HepG2 (cell line): ENCODE data around the gene SAC3D1. TPM values are rescaled to one million over a fixed set of nuclear protein-coding genes. Genes with fewer than 3 reads are reported as not detected.

Experiments
- ATAC-seq: fragments of 200-7000 bp; cut with Tn5 transposase; 3 replicates; pipeline ENCODE4 v1.9.1; 2020; ENCODE audit warnings: mild to moderate bottlenecking, moderate library complexity
- BruUV-seq: library from RNA; stranded (reverse); fragments of 400-500 nt; replicated peaks from 2 replicates; lab custom pipeline; 2021; lab: Mats Ljungman, UMichigan
- CTCF ChIA-PET: fragments of 300-600 bp; formaldehyde crosslinking; extraction: SDS; loops from one replicate; lab custom pipeline; 2021; ENCODE audit warnings: low total read pairs, inconsistent platforms, low intra/inter-chr PET ratio; lab: Yijun Ruan, JAX
- POLR2A ChIA-PET: fragments of 350-600 bp; sonication (Branson Sonifier 250); formaldehyde crosslinking; loops from one replicate; lab custom pipeline; 2020; ENCODE audit warnings: antibody characterized with exemption, inconsistent platforms; lab: Yijun Ruan, JAX
- DNase-seq: peaks from one replicate; pipeline ENCODE4 v3.0.0-alpha.2; 2015; ENCODE audit warnings: low spot score
- FAIRE-seq: peaks from 3 replicates; lab custom pipeline; 2011; peaks lifted over from hg19 to GRCh38; lab: Jason Lieb, UNC
- H2AFZ ChIP-seq: one replicate; pipeline ENCODE4 v1.6.1; 2011; ENCODE audit warnings: low read length, inconsistent platforms
- H3K27ac ChIP-seq: fragments of 300-600 bp; 3 replicates; pipeline ENCODE4 v1.8.0; 2011; ENCODE audit warnings: mixed run types, mild to moderate bottlenecking, mixed read lengths, low read length, inconsistent platforms; ENCODE audit not compliant: insufficient read depth; ENCODE audit errors: extremely low read length
- H3K27me3 ChIP-seq, 2 experiments: fragments of 200-600 bp in 1 of 2; 2 replicates in 1 of 2; 3 replicates in 1 of 2; pipeline versions ENCODE4 v1.6.0 to v1.8.0; 2011; ENCODE audit warnings: low read length in 2 of 2, mild to moderate bottlenecking in 2 of 2, moderate library complexity in 2 of 2, inconsistent platforms in 1 of 2; ENCODE audit not compliant: insufficient read depth in 2 of 2, control insufficient read depth in 1 of 2
- H3K36me3 ChIP-seq, 2 experiments: fragments of 200-600 bp in 1 of 2; replicated peaks in 1 of 2; 2 replicates in 1 of 2; 3 replicates in 1 of 2; pipeline versions ENCODE4 v1.5.1 to v1.8.0; 2011; ENCODE audit warnings: low read length in 2 of 2, inconsistent platforms in 1 of 2; ENCODE audit not compliant: insufficient read depth in 2 of 2, control insufficient read depth in 1 of 2
- H3K4me1 ChIP-seq: 2 replicates; pipeline ENCODE4 v1.5.1; 2012; ENCODE audit warnings: low read length, inconsistent platforms; ENCODE audit not compliant: insufficient read depth
- H3K4me2 ChIP-seq: 2 replicates; pipeline ENCODE4 v1.6.0; 2011; ENCODE audit warnings: low read depth, low read length, inconsistent platforms
- H3K4me3 ChIP-seq, 3 experiments: fragments of 200-600 bp in 1 of 3; sonication (generic), shearing (Covaris generic) in 1 of 3; replicated peaks in 1 of 3; 2 replicates each; pipeline ENCODE4 v1.5.1; 2011 to 2016; ENCODE audit warnings: low read length in 3 of 3, inconsistent platforms in 2 of 3, low read depth in 2 of 3, mild to moderate bottlenecking in 2 of 3, control low read depth in 1 of 3, mixed read lengths in 1 of 3; ENCODE audit not compliant: insufficient read depth in 1 of 3
- H3K79me2 ChIP-seq: one replicate; pipeline ENCODE4 v1.6.1; 2011; ENCODE audit warnings: low read length, inconsistent platforms; ENCODE audit not compliant: insufficient read depth
- H3K9ac ChIP-seq: 2 replicates; pipeline ENCODE4 v1.6.0; 2011; ENCODE audit warnings: mild to moderate bottlenecking, low read depth, low read length, inconsistent platforms; ENCODE audit not compliant: insufficient read depth
- H3K9me3 ChIP-seq: 2 replicates; pipeline ENCODE4 v1.5.1; 2012; ENCODE audit warnings: mild to moderate bottlenecking, low read length
- H4K20me1 ChIP-seq: 2 replicates; pipeline ENCODE4 v1.6.0; 2011; ENCODE audit warnings: inconsistent platforms, mild to moderate bottlenecking, low read length, moderate library complexity; ENCODE audit not compliant: insufficient read depth
- HNRNPK ChIP-seq: fragments of 200-400 bp; formaldehyde crosslinking; IDR thresholded peaks from 2 replicates; pipeline ENCODE4 v1.6.1; 2018; ENCODE audit warnings: low read length, low read depth, moderate library complexity, mild to moderate bottlenecking; ENCODE audit not compliant: poor library complexity, severe bottlenecking
- WGBS: methylation state at CpG from one replicate; pipeline ENCODE4 v1.1.6; 2017; ENCODE audit warnings: low lambda C conversion rate; 5-methylcytosine and 5-hydroxymethylcytosine counted together
- in situ Hi-C: cut with HindIII; loops from 2 replicates; pipeline ENCODE4 v1.10.0; 2017; ENCODE audit warnings: low pct_unique_long_range_greater_than_20kb; ENCODE audit not compliant: extremely low pct_ligation_motif_present
- intact Hi-C: fragments of 100-400 bp; cut with micrococcal nuclease; formaldehyde crosslinking; loops from one replicate; pipeline ENCODE4 v1.10.0; 2022; ENCODE audit not compliant: unreplicated experiment
- polyA plus RNA-seq, 8 experiments: library from polyadenylated mRNA; depleted of rRNA in 3 of 8; stranded (reverse) in 7 of 8; unstranded in 1 of 8; fragments of >200 nt; fragmentation: Illumina TruSeq in 4 of 8; extraction: Trizol in 4 of 8; gene quantifications; 2 replicates each; pipeline versions ENCODE4 v1.2.1 to v1.2.3, GENCODE V29; 2011 to 2016; ENCODE audit warnings: low read depth in 4 of 8, missing spikeins in 1 of 8, mixed read lengths in 1 of 8; ENCODE audit not compliant: insufficient read depth in 1 of 8
- total RNA-seq, 5 experiments: library from RNA; depleted of rRNA; stranded (reverse); fragments of >200 nt; fragmentation: Illumina TruSeq; extraction: Trizol; gene quantifications; 2 replicates each; pipeline ENCODE4 v1.2.3, GENCODE V29; 2016; ENCODE audit warnings: low read depth in 1 of 5
- TF ChIP-seq, protein P1 (sequence below): sonication (generic); IDR thresholded peaks from 2 replicates; pipeline ENCODE4 v1.6.1; 2016; ENCODE audit warnings: low read depth, borderline replicate concordance
- TF ChIP-seq, protein P2 (sequence below), 2 experiments: sonication (generic) in 1 of 2; formaldehyde crosslinking in 1 of 2; IDR thresholded peaks; 2 replicates each; pipeline versions ENCODE4 v1.4.0 to v1.6.1; 2016 to 2020; ENCODE audit warnings: borderline replicate concordance in 1 of 2, low read depth in 1 of 2, mild to moderate bottlenecking in 1 of 2, missing genetic modification reagents in 1 of 2
- TF ChIP-seq, protein P3 (sequence below): sonication (generic); formaldehyde crosslinking; IDR thresholded peaks from 2 replicates; pipeline ENCODE4 v1.4.0; 2020; ENCODE audit warnings: missing genetic modification reagents

SAC3D1 gene
- total and polyA plus RNA-seq, 2 of the 13 experiments (the other 11 are each of a cell fraction or from before 2014, with no cell fraction given), result 7.4 to 36.3 TPM

DNA sequence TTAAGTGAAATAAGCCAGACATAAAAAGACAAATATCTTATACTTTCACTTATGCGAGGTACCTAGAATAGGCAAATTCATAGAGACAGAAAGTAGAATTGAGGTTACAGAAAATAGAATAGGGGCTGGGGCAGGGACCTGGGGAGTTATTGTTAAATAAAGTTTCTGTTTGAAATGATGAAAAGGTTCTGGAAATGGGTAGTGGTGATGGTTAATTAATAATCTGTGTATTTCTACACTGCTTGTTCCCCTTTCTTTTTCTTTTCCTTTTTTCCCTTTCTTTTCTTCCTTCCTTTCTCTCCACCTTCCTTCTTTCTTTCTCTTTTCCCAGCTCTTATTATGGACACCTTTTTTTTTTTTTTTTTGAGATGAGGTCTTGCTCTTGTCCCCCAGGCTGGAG is 14.5 kb downstream of the SAC3D1 start:
- intact Hi-C loops (no loop called here), in situ Hi-C loops (no loop called here)
- TF ChIP-seq, protein P1, sequence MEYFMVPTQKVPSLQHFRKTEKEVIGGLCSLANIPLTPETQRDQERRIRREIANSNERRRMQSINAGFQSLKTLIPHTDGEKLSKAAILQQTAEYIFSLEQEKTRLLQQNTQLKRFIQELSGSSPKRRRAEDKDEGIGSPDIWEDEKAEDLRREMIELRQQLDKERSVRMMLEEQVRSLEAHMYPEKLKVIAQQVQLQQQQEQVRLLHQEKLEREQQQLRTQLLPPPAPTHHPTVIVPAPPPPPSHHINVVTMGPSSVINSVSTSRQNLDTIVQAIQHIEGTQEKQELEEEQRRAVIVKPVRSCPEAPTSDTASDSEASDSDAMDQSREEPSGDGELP, result no peak
- TF ChIP-seq, protein P2, sequence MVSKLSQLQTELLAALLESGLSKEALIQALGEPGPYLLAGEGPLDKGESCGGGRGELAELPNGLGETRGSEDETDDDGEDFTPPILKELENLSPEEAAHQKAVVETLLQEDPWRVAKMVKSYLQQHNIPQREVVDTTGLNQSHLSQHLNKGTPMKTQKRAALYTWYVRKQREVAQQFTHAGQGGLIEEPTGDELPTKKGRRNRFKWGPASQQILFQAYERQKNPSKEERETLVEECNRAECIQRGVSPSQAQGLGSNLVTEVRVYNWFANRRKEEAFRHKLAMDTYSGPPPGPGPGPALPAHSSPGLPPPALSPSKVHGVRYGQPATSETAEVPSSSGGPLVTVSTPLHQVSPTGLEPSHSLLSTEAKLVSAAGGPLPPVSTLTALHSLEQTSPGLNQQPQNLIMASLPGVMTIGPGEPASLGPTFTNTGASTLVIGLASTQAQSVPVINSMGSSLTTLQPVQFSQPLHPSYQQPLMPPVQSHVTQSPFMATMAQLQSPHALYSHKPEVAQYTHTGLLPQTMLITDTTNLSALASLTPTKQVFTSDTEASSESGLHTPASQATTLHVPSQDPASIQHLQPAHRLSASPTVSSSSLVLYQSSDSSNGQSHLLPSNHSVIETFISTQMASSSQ (IDR thresholded peaks at IDR 0.05; ENCODE audit: low read depth), result no peak
- TF ChIP-seq, protein P2 (CRISPR knock-in tag; IDR thresholded peaks at IDR 0.05; ENCODE audit: borderline replicate concordance), result no peak
- TF ChIP-seq HNRNPK, result peak; percentile 25
- TF ChIP-seq, protein P3, sequence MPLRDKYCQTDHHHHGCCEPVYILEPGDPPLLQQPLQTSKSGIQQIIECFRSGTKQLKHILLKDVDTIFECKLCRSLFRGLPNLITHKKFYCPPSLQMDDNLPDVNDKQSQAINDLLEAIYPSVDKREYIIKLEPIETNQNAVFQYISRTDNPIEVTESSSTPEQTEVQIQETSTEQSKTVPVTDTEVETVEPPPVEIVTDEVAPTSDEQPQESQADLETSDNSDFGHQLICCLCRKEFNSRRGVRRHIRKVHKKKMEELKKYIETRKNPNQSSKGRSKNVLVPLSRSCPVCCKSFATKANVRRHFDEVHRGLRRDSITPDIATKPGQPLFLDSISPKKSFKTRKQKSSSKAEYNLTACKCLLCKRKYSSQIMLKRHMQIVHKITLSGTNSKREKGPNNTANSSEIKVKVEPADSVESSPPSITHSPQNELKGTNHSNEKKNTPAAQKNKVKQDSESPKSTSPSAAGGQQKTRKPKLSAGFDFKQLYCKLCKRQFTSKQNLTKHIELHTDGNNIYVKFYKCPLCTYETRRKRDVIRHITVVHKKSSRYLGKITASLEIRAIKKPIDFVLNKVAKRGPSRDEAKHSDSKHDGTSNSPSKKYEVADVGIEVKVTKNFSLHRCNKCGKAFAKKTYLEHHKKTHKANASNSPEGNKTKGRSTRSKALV (CRISPR knock-in tag), result no peak
- H4K20me1 ChIP-seq, result no peaks in the 10 kb centered on the region
- no peaks in the 10 kb centered on the region for H3K36me3 ChIP-seq
- H3K79me2 ChIP-seq, result no peaks in the 10 kb centered on the region
- H3K9ac ChIP-seq, result no peak overlapping the region
- no peak overlapping the region for H3K4me2 ChIP-seq
- H3K4me3 ChIP-seq, result no peak overlapping the region
- H3K9me3 ChIP-seq, result no peaks in the 10 kb centered on the region
- no peaks in the 10 kb centered on the region for H3K27me3 ChIP-seq
- ATAC-seq (no peak), FAIRE-seq (no peak), DNase-seq (no peak)
- POLR2A ChIA-PET, result interaction anchor here (4.1 kb wide), 1 partner anchor 14 kb away, joined by 39 read pairs; the partner anchor contains the start of gene SAC3D1
- no TSS peak for BruUV-seq
- no peak overlapping the region for H3K27ac ChIP-seq
- peaks cover 51% of the 10 kb centered on the region for H3K4me1 ChIP-seq
- CTCF ChIA-PET, result no interaction called here
- WGBS, result 95% methylated on average over 1 of the region's 1 CpG
- no peak overlapping the region for H2AFZ ChIP-seq
